GM12892 (cell line): ENCODE data around the gene STRIP2.

ENCODE experiments used
- POLR2A ChIP-seq: IDR thresholded peaks from 2 replicates; pipeline ENCODE4 v1.6.1; 2011; ENCODE audit warnings: low read depth, low read length, control low read depth
- POLR2AphosphoS5 ChIP-seq: IDR thresholded peaks from 2 replicates; pipeline ENCODE4 v1.6.1; 2011; ENCODE audit warnings: low read depth, low read length, control low read depth

DNA sequence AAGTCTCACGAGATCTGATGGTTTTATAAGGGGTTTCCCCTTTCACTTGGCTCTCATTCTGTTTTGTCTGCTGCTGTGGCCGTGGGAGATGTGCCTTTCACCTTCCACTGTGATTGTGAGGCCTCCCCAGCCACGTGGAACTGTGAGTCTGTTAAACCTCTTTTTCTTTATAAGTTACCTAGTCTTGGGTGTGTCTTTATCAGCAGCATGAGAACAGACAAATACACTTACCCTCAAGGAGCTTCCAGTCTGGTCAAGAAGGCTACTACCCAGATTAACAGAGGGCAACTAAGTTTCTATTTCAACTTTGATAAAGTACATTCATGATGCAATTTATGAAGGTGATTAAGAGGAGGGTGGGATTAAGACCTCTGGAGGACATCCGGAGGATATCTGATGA is 81.1 kb downstream of the STRIP2 start:
- no peak for TF ChIP-seq POLR2A
- no peak for TF ChIP-seq POLR2AphosphoS5
